HepG2 (cell line): ENCODE data around the gene APOC3. TPM values are rescaled to one million over a fixed set of nuclear protein-coding genes. Genes with fewer than 3 reads are reported as not detected.
A peak's percentile ranks its signal among the peaks of the same experiment; 100 is the strongest.

Source experiments
- AHDC1 ChIP-seq: sonication (generic); formaldehyde crosslinking; IDR thresholded peaks from 2 replicates; pipeline ENCODE4 v1.5.1; 2020; ENCODE audit warnings: mild to moderate bottlenecking, missing genetic modification reagents, borderline replicate concordance
- CENPX ChIP-seq: sonication (generic); formaldehyde crosslinking; IDR thresholded peaks from 2 replicates; pipeline ENCODE4 v1.9.0; 2021; ENCODE audit warnings: mild to moderate bottlenecking, missing genetic modification reagents, moderate library complexity
- NFE2 ChIP-seq: sonication (generic); formaldehyde crosslinking; IDR thresholded peaks from 2 replicates; pipeline ENCODE4 v1.4.0; 2020; ENCODE audit warnings: missing genetic modification reagents
- PAXIP1 ChIP-seq: sonication (generic); formaldehyde crosslinking; conservative IDR thresholded peaks from 2 replicates; pipeline ENCODE4 v1.4.0; 2020; ENCODE audit warnings: mild to moderate bottlenecking, missing genetic modification reagents, moderate library complexity
- PBX3 ChIP-seq: sonication (generic); formaldehyde crosslinking; IDR thresholded peaks from 2 replicates; pipeline ENCODE4 v1.8.1; 2023; ENCODE audit warnings: missing genetic modification reagents, inconsistent platforms, borderline replicate concordance
- PCBP1 ChIP-seq: fragments of 200-400 bp; formaldehyde crosslinking; IDR thresholded peaks from 2 replicates; pipeline ENCODE4 v1.6.1; 2017; ENCODE audit warnings: mild to moderate bottlenecking, low read depth, low read length, borderline replicate concordance
- SRSF4 ChIP-seq: fragments of 200-400 bp; formaldehyde crosslinking; IDR thresholded peaks from one replicate; pipeline ENCODE4 v1.6.1; 2018; ENCODE audit warnings: mild to moderate bottlenecking, low read depth, low read length, moderate library complexity; ENCODE audit not compliant: poor library complexity, severe bottlenecking
- STAT6 ChIP-seq: sonication (generic); formaldehyde crosslinking; IDR thresholded peaks from 2 replicates; pipeline ENCODE4 v1.4.0; 2020; ENCODE audit warnings: missing genetic modification reagents, mild to moderate bottlenecking, borderline replicate concordance
- TRIM24 ChIP-seq: sonication (generic); formaldehyde crosslinking; IDR thresholded peaks from 2 replicates; pipeline ENCODE4 v1.8.0; 2022; ENCODE audit warnings: mild to moderate bottlenecking, missing genetic modification reagents
- ZNF761 ChIP-seq: sonication (generic); formaldehyde crosslinking; conservative IDR thresholded peaks from 2 replicates; pipeline ENCODE4 v1.4.0; 2020; ENCODE audit warnings: mild to moderate bottlenecking, missing genetic modification reagents
- polyA plus RNA-seq, 8 experiments: library from polyadenylated mRNA; depleted of rRNA in 3 of 8; stranded (reverse) in 7 of 8; unstranded in 1 of 8; fragments of >200 nt; fragmentation: Illumina TruSeq in 4 of 8; extraction: Trizol in 4 of 8; gene quantifications; 2 replicates each; pipeline versions ENCODE4 v1.2.1 to v1.2.3, GENCODE V29; 2011 to 2016; ENCODE audit warnings: low read depth in 4 of 8, missing spikeins in 1 of 8, mixed read lengths in 1 of 8; ENCODE audit not compliant: insufficient read depth in 1 of 8
- total RNA-seq, 5 experiments: library from RNA; depleted of rRNA; stranded (reverse); fragments of >200 nt; fragmentation: Illumina TruSeq; extraction: Trizol; gene quantifications; 2 replicates each; pipeline ENCODE4 v1.2.3, GENCODE V29; 2016; ENCODE audit warnings: low read depth in 1 of 5

Gene APOC3
- total and polyA plus RNA-seq, 2 of the 13 experiments (the other 11 are each of a cell fraction or from before 2014, with no cell fraction given) = 314 to 687 TPM

GRCh38 chr11:116828632-116829524 is 829 bp upstream of the APOC3 start (continued):
- TF ChIP-seq PAXIP1 (peak; percentile 97), NFE2 (CRISPR knock-in tag) (no peak), ZNF761 (CRISPR knock-in tag) (peak; percentile 49; the same call in 1 of the 2 replicates), STAT6 (CRISPR knock-in tag) (no peak), SRSF4 (no peak), PCBP1 (0 out of 2 replicates have a peak, but pooled peaks have one; percentile 12), AHDC1 (peak; percentile 78; the same call in 1 of the 2 replicates), TRIM24 (CRISPR knock-in tag) (0 out of 2 replicates have a peak, but pooled peaks have one; percentile 52), PBX3 (CRISPR knock-in tag) (no peak), CENPX (CRISPR knock-in tag) (no peak)
